GM12864 (cell line): Measurements from ENCODE around the gene OOSP3.

Experiments used
- DNase-seq: peaks from one replicate; pipeline ENCODE4 v3.0.0-alpha.2; 2011; ENCODE audit warnings: low read depth
- H3K4me3 ChIP-seq: 2 replicates; pipeline ENCODE4 v1.5.1; 2011; ENCODE audit warnings: mild to moderate bottlenecking, low read depth, low read length, control low read depth
- CTCF ChIP-seq: IDR thresholded peaks from 2 replicates; pipeline ENCODE4 v1.5.1; 2011; ENCODE audit warnings: low read depth, mild to moderate bottlenecking, moderate library complexity, low read length, control low read depth, inconsistent platforms; ENCODE audit errors: missing control alignments

Gene OOSP3

GRCh38 chr11:59878575-59878974 is at the start of gene OOSP3:
TSS of gene OOSP3 (plus strand) at chr11:59878782. CDS start at chr11:59878809, 27 bp downstream.
- DNase-seq: no peak
- no peak for TF ChIP-seq CTCF
- no peak within 1 kb of the TSS for H3K4me3 ChIP-seq

GRCh38 chr11:59829358-59829757 is 49.2 kb upstream of the OOSP3 start:
- H3K4me3 ChIP-seq: no peak overlapping the region
- DNase-seq: no peak
- no peak for TF ChIP-seq CTCF

GRCh38 chr11:59833602-59834001 is 45.0 kb upstream of the OOSP3 start:
- no peak for DNase-seq
- TF ChIP-seq CTCF: no peak
- no peak overlapping the region for H3K4me3 ChIP-seq

- H3K4me3 ChIP-seq: no peak overlapping the region
- no peak for TF ChIP-seq CTCF
- no peak for DNase-seq
Observed at GRCh38 chr11:59839615-59840014, 39.0 kb upstream of the OOSP3 start.

GRCh38 chr11:59841514-59841913 is 37.1 kb upstream of the OOSP3 start:
- no peak for DNase-seq
- no peak overlapping the region for H3K4me3 ChIP-seq
- TF ChIP-seq CTCF: no peak

GRCh38 chr11:59842316-59842715 is 36.3 kb upstream of the OOSP3 start:
- no peak for DNase-seq
- H3K4me3 ChIP-seq: no peak overlapping the region
- TF ChIP-seq CTCF: no peak

GRCh38 chr11:59845399-59845798 is 33.2 kb upstream of the OOSP3 start, which contains the start of gene CBLIF:
TSS of gene CBLIF (minus strand) at chr11:59845499. CDS start at chr11:59845453, 46 bp downstream.
- no peak for TF ChIP-seq CTCF
- DNase-seq: no peak
- H3K4me3 ChIP-seq: no peak within 1 kb of the TSS
